Kidney (tissue), 14 donors: ENCODE results near the gene PFN3. TPM values are rescaled to one million over a fixed set of nuclear protein-coding genes. Genes with fewer than 3 reads are reported as not detected.

ENCODE experiments used
- DNase-seq, 5 donors: peaks; one replicate each; pipeline ENCODE4 v3.0.0-alpha.2; 2013 to 2020
- FAIRE-seq: peaks from 2 replicates; lab custom pipeline; 2012; peaks lifted over from hg19 to GRCh38; lab: Jason Lieb, UNC
- H3K27ac ChIP-seq, 2 donors: one replicate each; pipeline ENCODE4 v1.7.0; 2013; ENCODE audit warnings: low read depth in 2 of 2, low read length in 2 of 2, inconsistent platforms in 1 of 2
- H3K27me3 ChIP-seq: one replicate; pipeline ENCODE4 v1.7.1; 2013; ENCODE audit warnings: low read length, inconsistent platforms; ENCODE audit not compliant: control insufficient read depth, insufficient read depth
- H3K36me3 ChIP-seq, 3 donors: one replicate each; pipeline versions ENCODE4 v1.7.0 to v1.7.1; 2013; ENCODE audit warnings: low read length in 3 of 3, control low read depth in 1 of 3, inconsistent platforms in 1 of 3; ENCODE audit not compliant: insufficient read depth in 3 of 3, control insufficient read depth in 2 of 3
- H3K4me1 ChIP-seq, 3 donors: one replicate each; pipeline versions ENCODE4 v1.7.0 to v1.7.1; 2013; ENCODE audit warnings: low read length in 3 of 3, inconsistent platforms in 1 of 3, low read depth in 1 of 3; ENCODE audit not compliant: control insufficient read depth in 2 of 3, insufficient read depth in 2 of 3
- H3K4me3 ChIP-seq, 3 donors: one replicate each; pipeline versions ENCODE4 v1.7.0 to v1.8.1; 2013; ENCODE audit warnings: low read length in 3 of 3, control low read depth in 1 of 3, inconsistent platforms in 1 of 3
- H3K9ac ChIP-seq, 3 donors: one replicate each; pipeline versions ENCODE4 v1.7.0 to v1.7.1; 2013; ENCODE audit warnings: low read length in 3 of 3, control low read depth in 1 of 3, inconsistent platforms in 1 of 3
- H3K9me3 ChIP-seq, 3 donors: one replicate each; pipeline versions ENCODE4 v1.7.0 to v1.7.1; 2013; ENCODE audit warnings: low read length in 3 of 3, control low read depth in 1 of 3, inconsistent platforms in 1 of 3; ENCODE audit not compliant: control insufficient read depth in 2 of 3, insufficient read depth in 1 of 3
- CTCF ChIP-seq: IDR thresholded peaks from 3 replicates; pipeline ENCODE4 v1.5.1; 2012; ENCODE audit warnings: mild to moderate bottlenecking, moderate library complexity, borderline replicate concordance; ENCODE audit not compliant: insufficient read depth; ENCODE audit errors: extremely low read depth
- intact Hi-C: fragments of 100-400 bp; cut with DNase I; formaldehyde crosslinking; loops from one replicate; pipeline ENCODE4 v1.11.1; 2022
- polyA plus RNA-seq: library from polyadenylated mRNA; stranded (reverse); fragments of 350-450 nt; fragmentation: Illumina TruSeq; extraction: RNeasy Lipid Tissue Mini Kit (QIAGEN cat#74804); gene quantifications from one replicate; pipeline ENCODE4 v1.2.3, GENCODE V29; 2014; ENCODE audit warnings: low read depth, low replicate concordance; ENCODE audit not compliant: insufficient read depth
- total RNA-seq: library from RNA; stranded (reverse); fragmentation: NEBNext Ultra II Directional; extraction: Animal tissue kit (Norgen Biotek cat#: 25700); gene quantifications from one replicate; pipeline ENCODE4 v1.2.1, GENCODE V29; 2021
- donor health status: control.
- donor health status: control.
- donor health status: control.
- donor health status: control.
- donor health status: control.
- donor health status: DM: yes; HTN: yes; CAD: no.
- donor health status: Normal renal cell carcinoma (clear cell type).

Gene PFN3
- total and polyA plus RNA-seq, 2 donors from 2014 or later = not detected

DNA sequence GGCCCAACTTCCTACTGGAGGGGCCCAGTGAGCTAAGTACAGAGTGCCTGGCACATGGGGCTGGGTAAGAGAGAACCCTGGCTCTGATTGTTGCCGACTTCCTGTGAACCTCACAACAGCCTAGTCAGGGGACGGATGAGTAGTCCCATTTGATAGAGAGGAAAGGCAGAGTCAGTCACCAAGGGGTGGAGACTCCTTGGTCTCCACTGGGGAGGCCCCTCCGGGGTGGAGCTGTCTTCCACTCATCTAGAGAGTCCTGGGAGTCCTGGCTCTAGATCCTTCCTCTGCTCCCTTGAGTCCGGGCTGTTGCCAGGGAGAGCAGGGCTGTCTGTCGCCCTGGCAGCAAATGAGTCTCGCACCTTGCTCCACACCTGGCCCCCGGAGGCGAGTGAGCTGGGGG, 34.0 kb upstream of the PFN3 start:
- no peak for TF ChIP-seq CTCF
- no peaks in the 10 kb centered on the region for H3K4me1 ChIP-seq
- H3K27me3 ChIP-seq = no peaks in the 10 kb centered on the region
- DNase-seq (no peak), FAIRE-seq (no peak)
- intact Hi-C loops = no loop called here
- H3K4me3 ChIP-seq = no peak overlapping the region
- no peak overlapping the region for H3K27ac ChIP-seq
- no peaks in the 10 kb centered on the region for H3K9me3 ChIP-seq
- no peak overlapping the region for H3K9ac ChIP-seq
- H3K36me3 ChIP-seq = peaks cover 2 to 13% (median 11%) of the 10 kb centered on the region in 3 donors

DNA sequence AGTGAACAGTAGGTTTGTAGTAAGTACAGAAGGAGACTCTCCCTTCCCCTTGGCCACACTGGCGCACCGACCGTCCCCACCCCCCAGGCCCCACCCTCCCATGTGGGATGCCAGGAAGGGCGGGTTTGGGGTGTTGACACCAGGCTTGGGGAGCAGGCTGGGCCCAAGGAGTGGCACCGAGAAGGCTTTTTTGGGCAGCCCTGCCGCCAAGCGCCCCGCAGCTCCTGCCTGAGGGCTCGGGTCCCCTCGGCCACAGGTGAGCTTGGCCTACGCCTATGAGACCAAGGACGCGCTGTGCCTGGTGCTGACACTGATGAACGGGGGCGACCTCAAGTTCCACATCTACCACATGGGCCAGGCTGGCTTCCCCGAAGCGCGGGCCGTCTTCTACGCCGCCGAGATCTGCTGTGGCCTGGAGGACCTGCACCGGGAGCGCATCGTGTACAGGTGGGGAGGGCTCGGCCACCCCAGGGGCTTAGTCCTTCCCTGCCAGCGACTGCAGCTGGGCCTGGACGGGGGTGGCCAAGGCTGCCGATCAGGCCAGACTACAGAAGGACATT, 33.3 kb upstream of the PFN3 start:
- FAIRE-seq = no peak
- Histone ChIP-seq H3K9ac (no peak overlapping the region), H3K4me1 (no peaks in the 10 kb centered on the region), H3K36me3 (peaks cover 2 to 13% (median 11%) of the 10 kb centered on the region in 3 donors), H3K9me3 (no peaks in the 10 kb centered on the region), H3K27ac (no peak overlapping the region), H3K4me3 (no peak overlapping the region), H3K27me3 (no peaks in the 10 kb centered on the region)
- no peak for DNase-seq
- intact Hi-C loops = no loop called here
- TF ChIP-seq CTCF = no peak

- Histone ChIP-seq H3K36me3 (peaks cover 2 to 13% (median 11%) of the 10 kb centered on the region in 3 donors), H3K27ac (no peak overlapping the region), H3K4me1 (peaks cover 0 to 1% (median under 1%) of the 10 kb centered on the region in 3 donors), H3K9me3 (no peaks in the 10 kb centered on the region), H3K4me3 (no peak overlapping the region), H3K9ac (no peak overlapping the region), H3K27me3 (no peaks in the 10 kb centered on the region)
- DNase-seq = no peak
- intact Hi-C loops = no loop called here
- TF ChIP-seq CTCF = no peak
- FAIRE-seq = no peak
These were observed 32.6 kb upstream of the PFN3 start for GRCh38 chr5:177432839-177433657.
